ENCODE results near the gene ABL1.
A peak's percentile ranks its signal among the peaks of the same experiment; 100 is the strongest.
"Not testable (repeated sequence)": the region's sequence is repeated elsewhere in the genome, so short reads cannot be mapped to it uniquely, and the experiment has no call there.

The ABL1 gene

DNA sequence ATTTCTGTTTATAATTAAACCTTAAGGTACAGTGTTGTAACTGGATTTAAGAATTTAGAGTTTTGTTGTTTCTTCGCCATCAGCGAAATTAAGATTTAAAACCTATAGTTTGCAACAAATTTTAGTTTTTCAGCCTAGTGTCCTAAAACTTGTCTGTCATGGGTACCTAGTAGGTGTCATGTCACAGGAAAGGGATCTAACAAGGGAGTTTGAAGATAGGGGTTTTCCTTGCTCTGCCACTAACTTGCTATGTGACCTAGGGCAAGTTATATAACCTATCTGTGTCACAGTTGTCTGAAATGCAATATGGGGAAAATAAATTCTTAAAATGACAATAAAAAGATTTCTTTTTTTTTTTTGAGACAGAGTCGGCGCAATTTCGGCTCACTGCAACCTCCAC lies 9.2 kb upstream of the ABL1 start:
- DNase-seq: no peak

DNA sequence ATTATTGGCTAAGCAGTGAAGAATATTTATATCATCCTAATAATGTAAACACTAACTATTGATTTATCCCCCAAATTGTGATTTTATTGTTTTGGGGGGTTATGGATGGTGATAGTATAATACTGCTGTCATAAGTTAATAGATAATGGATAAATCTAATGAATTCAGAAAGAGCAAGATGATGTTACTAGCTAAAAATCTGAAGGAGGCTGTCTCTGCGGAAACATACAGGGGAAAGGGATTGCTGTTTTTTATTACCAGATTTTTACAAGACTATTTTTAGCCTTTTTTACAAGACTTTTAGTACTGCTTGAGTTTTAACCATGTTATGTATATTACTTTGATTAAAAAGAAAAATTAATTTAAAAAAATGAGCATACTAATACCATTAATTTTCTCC lies 5.3 kb upstream of the ABL1 start:
- no peak for DNase-seq

DNA sequence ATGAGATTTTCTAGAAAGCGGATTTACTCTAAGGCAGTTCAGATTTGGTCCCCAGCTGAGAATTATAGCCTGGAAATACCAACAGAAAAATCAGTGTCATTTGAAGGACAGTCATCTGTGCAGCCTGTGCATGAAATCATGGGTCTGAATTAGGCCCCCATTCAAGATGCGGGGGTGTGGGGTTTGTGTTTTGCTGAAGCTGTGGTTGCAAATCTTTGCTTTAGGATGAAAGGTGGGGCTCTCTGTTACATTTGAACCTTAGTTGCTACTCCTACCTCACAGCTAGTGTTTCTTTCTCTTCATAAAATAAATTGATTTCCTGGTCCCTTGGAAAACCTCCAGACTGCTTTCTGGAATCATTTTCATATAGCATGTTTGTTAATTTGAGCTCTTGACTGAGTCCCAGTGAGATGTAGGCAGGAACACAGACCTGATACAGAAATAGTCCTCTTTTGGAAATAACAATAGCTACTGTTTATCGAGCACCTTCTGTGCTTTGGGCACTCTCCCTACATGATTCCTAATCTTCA lies 4.8 kb upstream of the ABL1 start:
- no peak for DNase-seq

DNA sequence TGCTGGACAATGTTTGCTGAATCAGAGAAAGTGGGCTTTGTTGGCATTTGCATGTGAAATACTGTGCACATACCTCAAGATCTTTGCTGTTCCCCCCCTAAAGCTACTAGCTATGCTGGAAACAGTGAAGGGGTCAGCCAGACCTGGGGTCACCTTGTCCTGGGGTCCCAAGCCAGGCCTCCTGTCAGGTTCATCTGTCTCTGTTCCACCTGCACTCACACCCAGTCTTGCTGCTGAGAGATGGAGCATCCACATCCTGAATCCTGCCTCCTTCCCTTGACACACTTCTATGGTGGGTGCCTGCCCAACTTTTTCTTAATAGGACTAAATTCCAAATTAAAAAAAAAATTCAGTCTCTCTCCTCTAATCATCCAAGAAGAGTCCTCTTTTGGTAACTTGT lies 4.0 kb upstream of the ABL1 start:
- DNase-seq: no peak

DNA sequence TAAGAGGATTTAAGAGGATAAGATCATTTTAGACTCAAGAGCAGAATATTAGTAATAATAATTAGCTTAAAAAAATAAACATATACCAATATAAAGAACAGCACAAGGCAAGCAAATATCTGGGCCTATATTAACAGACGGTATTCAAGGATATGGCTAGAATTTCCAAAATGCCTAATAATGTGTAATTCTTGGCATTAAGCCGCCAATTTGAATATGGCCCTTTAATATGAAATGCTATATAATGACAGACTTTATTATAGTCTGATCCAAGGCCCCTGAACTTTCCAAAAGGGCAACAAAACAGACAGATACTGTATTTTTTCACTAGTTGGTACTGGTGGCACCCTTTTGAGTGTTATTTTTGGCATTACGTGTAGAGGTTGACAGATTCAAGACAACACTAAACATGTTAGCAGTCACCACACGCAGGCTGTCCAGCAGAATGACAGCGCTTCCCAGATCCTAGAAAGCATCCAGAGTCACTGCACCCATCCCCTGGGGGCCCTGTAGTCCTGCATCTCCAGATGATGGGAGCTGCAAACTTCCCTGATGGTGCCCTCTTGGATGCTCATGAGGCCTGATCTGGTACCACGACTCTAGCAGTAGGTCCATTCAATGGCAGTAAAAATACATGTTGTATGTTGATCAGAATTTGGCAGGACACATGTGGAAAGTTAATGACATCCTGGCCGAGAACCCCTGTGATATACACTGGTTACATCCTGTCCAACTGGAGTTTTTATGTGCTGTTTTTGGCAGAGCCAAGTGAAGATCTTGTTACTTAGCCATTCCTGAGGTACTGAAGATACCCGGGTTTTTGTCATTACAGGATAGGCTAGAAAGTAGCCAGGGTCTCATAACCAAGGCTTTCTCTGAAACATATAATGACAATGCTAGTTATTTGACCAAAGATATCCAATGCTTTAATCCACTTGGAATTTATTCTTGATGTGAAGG lies 1.7 kb upstream of the ABL1 start:
- no peak for DNase-seq

DNA sequence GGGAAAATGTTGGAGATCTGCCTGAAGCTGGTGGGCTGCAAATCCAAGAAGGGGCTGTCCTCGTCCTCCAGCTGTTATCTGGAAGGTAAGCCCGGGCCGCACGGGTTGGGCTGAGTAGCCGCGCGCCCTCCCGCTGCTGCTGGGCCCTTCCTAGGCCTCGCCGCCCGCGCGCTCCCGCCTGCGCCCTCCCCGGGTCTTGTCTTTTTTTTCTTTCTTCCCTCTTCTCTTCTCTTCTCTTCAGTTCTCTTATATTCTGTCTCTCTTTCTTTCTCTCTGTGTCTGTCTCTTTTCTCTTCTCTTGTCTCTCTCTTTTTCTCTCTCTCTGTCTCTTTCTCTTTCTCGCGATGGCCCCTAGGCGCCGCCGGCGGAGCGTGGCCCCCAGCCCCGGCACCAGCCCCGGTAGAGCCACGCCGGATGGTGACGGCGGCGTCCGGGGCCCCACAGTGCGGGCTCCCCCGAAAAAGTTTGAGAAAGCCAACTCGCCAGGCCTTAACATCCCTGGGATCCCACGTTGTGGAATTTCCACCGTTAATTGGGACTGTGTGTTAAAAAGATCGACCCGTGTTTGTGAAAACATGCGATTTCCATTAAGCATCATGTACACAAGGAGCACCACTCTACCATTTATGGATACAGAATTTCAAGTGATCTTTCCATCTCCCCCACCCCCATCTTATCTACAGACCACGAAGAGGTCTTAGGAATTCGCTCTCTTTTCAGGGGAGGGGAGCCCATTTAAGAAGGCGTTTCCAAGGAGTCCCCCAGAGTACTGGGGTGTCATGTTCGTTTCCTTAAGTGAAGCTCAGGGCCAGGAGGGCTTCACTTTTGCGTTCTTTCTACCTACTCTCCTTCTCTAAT lies 616 bp downstream of the ABL1 start:
- DNase-seq: peak; percentile 60

DNA sequence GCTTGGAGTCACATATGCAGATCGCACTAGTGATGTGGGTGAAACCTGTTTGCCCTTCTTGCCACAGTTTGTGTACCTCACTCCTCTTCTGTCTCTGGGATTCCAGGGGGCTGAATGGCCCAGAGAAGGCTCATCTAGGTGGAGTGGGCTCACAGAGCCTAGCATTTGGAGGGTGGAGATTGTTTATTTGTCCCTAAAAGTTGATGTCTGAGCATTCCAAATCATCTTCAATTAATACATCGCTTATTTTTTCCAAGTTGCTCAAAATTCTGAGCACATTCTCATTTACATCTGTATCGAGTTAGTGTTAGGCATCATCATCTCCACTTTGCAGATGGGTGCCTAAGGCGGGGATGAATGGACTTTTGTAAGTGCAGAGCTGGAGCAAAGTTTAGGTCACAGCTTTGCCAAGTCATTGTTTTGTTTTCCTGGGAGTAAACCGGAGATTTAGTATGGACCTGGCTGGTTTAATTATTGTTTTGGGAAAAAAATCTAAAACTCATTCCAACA lies 2.0 kb downstream of the ABL1 start:
- DNase-seq: no peak

DNA sequence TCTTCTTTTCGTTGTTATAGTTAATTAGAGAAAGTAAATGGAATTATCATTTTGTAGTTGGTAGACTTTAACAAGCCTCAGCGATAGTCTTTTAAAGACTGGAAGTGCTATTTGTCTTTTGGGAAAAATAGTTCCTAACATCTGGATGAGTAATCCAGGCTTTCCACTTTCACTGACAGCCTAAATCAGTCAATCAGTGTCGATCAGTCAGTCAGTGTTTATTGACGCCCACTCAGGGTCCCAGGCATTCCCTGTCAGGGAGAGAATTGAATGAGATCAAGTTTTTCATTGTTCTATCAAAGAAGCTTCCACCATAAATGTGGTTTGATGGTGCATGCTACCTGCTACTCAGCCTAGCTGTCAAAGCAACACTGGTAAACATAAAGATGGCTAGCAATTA lies 2.6 kb downstream of the ABL1 start:
- no peak for DNase-seq

DNA sequence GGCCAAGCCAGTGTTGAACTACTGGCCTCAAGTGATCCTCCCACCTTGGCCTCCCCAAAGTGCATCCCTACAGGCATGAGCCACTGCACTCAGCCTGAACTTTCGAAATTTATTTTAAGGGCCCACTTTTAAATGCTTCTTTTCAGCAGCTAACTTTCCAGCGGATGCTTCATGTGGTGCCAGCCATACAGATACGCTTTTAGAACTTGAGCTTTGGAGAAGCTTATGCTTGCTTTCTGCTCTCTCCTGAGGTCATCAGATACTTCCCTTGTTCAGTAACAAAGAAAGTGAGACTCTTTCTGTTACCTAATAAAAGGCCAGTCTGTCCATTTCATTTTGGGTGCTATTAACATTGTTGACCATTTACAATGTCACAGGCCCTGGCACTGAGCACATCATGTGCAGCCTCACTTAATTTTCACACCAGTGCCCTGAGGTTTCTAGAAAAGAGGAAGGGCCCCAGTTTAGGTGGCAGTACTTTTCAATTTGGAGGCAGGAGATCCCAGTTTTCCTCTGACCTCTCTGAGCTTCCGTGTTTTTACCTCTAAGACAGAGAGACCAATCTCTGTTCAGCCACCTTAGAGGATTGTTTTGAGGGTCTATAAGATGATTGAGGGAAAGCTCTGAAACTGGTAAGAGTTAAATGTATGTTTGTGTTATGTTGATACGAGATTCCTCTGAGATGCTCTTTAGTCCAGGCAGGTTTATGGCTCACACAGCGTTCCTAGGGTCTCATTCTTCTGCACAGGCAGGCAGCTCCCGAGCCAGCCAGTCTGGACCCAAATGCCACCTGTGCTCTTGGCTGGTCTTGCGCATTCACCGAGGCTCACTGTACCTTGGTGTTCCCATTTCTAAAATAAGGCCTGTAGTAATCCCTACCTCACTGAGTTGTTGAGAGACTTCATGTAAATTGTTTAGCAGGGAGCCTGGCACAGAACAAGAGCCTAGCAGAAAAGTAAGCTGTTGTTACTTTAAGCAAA lies 4.4 kb downstream of the ABL1 start:
- DNase-seq: no peak

DNA sequence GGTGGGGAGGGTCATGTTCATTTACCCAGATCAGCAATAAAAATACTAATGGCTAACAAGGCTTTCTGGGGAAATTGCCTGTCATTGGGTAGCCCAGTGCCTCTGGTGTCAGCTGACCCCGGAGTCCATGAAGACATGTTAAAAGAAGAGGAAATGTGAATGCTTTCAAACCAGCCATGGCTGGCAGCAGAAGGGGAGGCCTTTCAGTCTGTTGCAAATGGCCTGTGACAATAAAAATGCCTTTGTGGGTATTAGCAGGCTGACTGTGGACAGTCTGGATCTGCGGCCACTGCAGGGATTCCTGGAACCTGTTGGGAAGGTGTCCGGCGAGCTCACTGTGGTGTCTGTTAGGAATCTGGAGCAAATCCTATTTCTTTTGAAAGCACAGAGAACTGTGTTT lies 7.5 kb downstream of the ABL1 start:
- no peak for DNase-seq

DNA sequence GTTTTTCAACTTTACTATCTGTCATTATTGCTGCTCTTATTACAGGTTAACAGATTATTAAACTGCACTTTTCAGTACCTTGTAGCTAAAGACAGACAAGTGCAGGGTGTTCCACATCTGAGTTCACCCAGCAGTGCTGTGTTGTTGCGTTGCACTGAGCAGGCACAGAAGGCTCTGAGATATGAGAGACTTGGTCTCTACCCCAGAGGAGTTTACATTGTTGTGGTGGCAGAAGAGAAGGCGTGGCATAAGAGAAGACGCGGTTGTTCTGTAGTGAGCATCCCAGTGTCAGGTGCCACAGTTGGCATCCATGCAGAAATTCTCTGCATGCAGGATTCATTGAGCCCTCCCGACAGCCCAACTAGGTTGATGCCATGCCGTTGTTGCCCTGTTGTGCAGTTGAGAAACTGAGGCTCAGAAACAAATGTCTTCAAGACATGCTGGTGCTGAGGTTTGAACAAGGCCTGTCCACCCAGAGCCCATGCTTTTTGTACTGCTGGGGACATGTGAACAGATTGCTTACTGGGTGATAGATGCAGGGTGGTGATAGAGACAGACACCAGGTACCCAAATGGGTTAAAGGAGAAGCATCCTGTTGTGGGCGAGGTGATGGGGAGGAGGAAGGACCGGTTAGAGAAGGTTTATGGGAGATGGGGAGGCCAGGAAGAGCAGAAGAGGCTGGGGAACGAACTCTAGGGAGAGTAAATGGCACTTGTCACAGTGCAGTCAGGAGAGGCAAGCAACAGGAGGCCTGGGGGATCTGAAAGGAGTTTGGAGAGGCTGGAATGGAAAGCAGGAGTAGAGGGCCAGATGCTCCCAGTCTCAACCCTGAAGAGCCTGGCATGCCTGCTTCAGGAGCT lies 8.2 kb downstream of the ABL1 start:
- no peak for DNase-seq

DNA sequence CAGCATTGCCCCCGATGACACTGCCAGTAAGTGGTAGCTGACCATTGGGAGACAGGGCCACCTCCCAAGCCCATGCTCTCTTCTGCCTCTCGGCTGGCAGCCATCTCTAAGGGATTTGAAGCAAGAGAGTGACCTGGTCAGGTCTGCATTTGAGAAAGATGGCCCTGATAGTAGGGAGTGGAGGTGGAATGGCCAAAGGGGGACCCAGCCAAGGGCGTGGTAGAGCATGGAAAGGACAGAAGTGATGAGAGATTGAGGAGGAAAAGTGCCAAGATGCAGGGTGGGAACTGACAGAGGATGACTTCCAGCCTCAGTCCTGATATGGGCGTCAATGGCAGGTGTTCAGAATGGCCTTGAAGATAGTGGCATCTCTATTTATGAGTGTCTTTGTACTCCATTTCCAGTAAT lies 9.0 kb downstream of the ABL1 start:
- DNase-seq: no peak

DNA sequence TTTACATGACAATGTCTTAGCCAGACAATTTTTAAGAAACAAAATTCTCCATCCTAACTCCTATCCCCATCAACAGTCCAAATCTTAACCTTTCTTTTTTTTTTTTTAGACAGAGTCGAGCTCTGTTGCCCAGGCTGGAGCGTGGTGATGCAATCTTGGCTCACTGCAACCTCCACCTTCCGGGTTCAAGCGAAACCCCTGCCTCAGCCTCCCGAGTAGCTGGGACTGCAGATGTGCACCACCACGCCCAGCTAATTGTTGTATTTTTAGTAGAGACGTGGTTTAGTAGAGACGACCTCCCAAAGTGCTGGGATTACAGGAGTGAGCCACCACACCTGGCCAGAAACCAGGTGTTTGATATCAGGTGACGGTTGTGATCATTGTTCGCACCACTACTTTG lies 10.2 kb downstream of the ABL1 start:
- DNase-seq: no peak

DNA sequence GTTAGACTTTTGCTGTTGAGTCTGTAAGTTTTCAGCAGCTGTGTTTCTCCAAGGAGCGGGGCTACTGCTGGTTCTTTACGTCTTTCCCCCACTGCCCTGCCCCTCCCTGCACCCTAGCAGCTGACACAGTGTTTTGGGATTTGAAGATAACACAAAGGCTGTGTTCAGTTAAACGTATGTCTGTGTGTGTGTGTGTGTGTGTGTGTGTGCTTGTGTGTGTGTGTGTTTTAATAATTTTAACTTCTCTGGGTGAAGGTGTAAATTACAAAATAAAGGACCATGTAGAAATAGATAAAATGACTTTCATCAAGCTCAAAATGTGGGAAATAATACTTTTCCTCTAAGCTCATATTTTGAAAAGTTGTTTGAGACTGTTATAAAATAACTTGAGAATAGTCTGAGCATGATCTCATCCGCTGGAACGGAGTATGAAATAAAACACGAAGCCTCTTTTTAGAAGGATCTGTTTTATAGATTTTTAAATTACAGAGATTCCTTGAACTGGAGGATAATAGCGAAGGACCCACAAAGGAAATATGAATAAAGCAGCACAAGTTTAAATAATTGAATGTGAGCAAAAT lies 10.9 kb downstream of the ABL1 start:
- DNase-seq: no peak

DNA sequence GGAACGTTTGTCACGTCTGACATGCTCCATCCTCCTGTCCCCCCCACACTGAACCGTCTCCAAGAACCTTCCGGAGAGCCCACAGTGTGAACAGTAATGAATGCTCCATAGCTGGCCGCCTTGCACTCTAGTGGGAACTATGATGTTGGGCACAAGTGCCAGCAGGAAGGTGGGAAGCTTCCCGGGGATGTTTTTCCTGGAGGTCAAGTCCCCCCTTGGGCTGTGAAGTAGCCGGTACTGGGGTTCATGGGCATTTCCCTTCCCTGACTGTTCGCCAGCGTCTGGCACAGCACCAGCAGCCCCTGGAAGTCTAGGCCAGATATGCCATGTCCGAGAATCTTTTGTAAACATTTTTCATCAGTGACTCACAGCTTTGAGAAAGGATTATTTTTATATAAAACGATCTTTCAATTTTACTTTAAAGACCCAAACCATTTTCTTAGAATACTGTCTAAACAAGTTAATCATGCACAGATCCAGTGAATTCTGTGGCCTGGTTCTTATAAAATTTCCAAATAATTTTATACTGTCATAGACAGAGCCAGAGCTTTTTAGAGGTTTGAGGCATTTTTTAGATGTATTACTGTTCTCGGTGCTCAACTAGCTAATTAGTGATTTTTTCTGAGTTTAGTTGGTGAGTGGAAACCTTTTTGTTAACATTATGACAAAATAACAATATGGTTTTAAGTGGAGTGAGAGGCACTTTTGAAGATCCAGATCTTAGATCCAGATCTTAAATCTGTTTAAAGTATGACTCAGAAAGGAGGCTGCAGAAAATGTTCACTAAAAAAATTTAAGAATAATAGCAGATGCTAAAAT lies 11.6 kb downstream of the ABL1 start:
- no peak for DNase-seq

DNA sequence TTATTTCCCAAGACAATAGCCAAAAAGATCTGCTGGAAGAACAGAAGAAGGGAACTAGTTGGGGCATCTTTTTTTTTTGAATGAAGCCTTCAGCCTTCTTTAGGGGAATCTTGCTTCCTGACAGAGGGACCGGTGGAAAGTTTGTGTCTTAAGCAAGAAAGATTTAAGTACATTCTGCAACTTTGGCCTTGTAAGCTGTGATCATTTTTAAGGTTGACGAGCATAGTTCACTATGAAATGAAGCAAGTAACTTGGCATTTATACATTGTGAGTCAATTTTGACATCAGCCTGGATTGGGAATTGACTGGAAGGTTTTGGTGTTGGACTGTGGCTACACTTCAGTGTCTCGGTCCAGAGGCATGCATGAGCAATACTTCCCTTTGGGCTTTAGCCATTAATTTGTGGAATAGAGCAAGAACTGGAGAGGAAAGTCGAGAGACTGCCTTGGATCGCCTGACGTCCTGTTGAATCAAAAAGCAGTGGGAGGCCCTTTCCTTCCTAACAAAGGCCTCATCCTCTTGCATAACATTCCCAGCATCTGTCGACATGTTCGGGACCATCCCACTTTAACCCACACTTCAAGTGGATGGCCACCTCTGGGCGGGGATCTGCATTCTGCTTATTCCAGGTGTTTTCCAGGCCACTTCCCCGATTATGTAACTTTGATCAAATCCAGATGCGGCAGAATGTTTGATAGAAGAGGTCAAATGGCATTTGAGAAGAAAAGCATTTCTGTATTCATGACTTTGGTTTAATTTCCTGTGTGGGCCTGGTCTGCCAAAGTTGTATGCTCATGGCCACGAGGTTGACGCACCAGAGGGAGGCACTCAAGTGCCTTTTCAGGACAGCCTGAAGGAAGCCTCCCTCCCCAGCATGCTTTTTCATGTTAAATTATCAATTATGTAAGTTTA lies 12.5 kb downstream of the ABL1 start:
- no peak for DNase-seq

DNA sequence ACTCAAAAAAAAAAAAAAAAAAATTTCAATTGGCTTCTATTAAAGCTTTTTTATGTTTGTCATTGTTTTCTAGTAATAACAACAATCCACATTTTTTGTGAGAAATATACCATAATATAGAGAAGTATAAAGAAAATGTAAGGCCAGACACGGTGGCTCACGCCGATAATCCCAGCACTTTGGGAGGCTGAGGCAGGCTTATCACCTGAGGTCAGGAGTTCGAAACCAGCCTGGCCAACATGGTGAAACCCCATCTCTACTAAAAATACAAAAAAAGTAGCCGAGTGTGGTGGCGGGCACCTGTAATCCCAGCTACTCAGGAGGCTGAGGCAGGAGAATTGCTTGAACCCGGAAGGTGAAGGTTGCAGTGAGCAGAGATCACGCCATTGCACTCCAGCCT lies 13.5 kb downstream of the ABL1 start:
- DNase-seq: not testable (repeated sequence)

DNA sequence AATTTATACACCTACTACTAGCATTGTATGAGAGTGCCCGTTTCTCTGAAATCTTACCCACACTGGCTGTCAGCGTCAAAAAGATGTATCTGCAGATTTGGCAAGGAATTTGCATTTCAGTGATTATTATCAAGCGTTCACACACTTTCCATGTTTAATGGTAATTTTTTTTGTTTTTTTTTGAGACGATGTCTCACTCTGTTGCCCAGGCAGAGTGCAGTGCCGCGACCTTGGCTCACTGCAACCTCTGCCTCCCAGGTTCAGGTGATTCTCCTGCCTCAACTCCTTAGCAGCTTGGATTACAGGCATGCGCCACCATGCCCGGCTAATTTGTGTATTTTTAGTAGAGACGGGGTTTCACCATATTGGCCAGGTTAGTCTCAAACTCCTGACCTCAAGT lies 14.3 kb downstream of the ABL1 start:
- no peak for DNase-seq

DNA sequence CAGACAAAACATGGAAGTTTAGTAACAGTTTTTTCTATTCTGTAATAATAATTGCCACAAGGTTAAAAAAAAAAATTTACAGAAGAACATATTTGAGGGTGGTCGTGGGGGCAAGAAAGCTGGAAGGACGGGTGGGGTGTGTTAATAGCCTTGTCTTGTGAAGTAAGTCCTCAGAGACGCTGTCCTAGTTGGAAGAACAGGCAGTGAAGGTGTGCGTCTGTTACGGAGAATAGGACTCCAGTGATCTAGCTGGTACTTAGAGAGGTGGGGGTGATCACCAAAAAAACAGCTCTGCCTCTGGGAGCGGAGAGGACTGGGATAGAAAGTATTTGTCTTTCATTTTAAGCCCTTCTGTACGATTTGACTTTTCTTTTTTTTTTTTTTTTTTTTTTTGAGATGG lies 17.7 kb downstream of the ABL1 start:
- no peak for DNase-seq
